ENCODE results near the gene PKHD1.

DNA sequence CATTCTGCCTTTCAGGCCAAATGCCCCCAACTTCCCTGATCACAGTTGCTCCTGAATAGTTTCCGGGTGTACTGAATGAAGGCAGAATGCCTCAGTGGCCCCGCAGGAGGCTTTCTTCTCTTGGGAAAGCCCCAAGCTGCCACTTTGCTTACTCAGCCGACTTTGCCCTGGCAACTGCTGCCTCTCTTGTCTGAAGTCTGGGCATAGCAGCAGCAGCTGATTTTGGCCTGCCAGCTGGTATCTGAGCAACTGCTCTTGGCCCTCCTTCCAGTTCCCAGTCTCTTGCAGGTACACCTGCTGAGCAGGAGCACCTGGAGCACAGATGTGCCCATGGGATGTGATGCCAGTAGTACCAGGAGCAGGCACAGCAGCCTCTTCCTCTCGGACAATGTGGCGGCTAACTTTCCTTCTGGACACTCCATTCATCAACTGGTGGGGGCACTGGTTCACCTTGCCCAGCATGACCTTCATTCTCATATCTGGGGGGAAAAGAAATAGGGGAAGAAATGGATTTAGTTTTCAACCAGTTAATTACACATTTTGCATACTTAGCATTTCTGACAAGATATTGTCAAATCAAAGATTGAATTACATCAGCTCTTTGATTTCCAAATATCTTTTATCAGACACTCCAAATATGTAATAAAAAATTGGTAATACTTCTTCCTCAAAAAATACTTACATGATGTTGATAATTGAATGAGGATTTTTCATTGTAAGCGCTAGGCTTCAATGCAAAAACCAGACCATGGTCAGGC is 468.2 kb downstream of the PKHD1 start:
- TF ChIP-seq, protein P1, sequence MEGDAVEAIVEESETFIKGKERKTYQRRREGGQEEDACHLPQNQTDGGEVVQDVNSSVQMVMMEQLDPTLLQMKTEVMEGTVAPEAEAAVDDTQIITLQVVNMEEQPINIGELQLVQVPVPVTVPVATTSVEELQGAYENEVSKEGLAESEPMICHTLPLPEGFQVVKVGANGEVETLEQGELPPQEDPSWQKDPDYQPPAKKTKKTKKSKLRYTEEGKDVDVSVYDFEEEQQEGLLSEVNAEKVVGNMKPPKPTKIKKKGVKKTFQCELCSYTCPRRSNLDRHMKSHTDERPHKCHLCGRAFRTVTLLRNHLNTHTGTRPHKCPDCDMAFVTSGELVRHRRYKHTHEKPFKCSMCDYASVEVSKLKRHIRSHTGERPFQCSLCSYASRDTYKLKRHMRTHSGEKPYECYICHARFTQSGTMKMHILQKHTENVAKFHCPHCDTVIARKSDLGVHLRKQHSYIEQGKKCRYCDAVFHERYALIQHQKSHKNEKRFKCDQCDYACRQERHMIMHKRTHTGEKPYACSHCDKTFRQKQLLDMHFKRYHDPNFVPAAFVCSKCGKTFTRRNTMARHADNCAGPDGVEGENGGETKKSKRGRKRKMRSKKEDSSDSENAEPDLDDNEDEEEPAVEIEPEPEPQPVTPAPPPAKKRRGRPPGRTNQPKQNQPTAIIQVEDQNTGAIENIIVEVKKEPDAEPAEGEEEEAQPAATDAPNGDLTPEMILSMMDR (IDR thresholded peaks at IDR 0.05), result no peak
- no peak for TF ChIP-seq POLR2A (IDR thresholded peaks at IDR 0.05)
